Activated T-helper 2 cell treated with anti-CD3 and anti-CD28 coated beads, Interferon-gamma antibody, Interleukin-2, Interleukin-4, amounts not matched to agents 10 μg/mL and 5 μg/mL and 100 μg/mL, durations not matched to agents 14 hours and 24 hours and 36 hours (primary cell): ENCODE measurements around the gene IGF1R. TPM values are rescaled to one million over a fixed set of nuclear protein-coding genes. Genes with fewer than 3 reads are reported as not detected.

Source experiments
- DNase-seq: peaks from one replicate; pipeline ENCODE4 v3.0.0; 2021; ENCODE audit warnings: low spot score
- H3K27ac Mint-ChIP-seq: one replicate; pipeline ENCODE4 v1.8.0; 2021; ENCODE audit warnings: mixed read lengths
- H3K27me3 Mint-ChIP-seq: one replicate; pipeline ENCODE4 v1.8.0; 2021; ENCODE audit warnings: low read depth, mixed read lengths
- H3K36me3 Mint-ChIP-seq: one replicate; pipeline ENCODE4 v1.8.0; 2021; ENCODE audit warnings: low read depth, mixed read lengths
- H3K4me1 Mint-ChIP-seq: one replicate; pipeline ENCODE4 v1.8.0; 2021; ENCODE audit warnings: low read depth, mixed read lengths
- H3K4me3 Mint-ChIP-seq: one replicate; pipeline ENCODE4 v1.8.0; 2021; ENCODE audit warnings: low read depth, mild to moderate bottlenecking, moderate library complexity, mixed read lengths
- H3K9me3 Mint-ChIP-seq: one replicate; pipeline ENCODE4 v1.8.0; 2021; ENCODE audit warnings: mixed read lengths
- intact Hi-C: fragments of 100-400 bp; cut with micrococcal nuclease; formaldehyde crosslinking; loops from one replicate; pipeline ENCODE4 v1.15.1; 2023
- total RNA-seq: library from RNA; stranded (reverse); gene quantifications from 2 replicates; pipeline ENCODE4 v1.2.3, GENCODE V29; 2022

The IGF1R gene
- total RNA-seq, 1 donor from 2014 or later = 31.1 TPM

DNA sequence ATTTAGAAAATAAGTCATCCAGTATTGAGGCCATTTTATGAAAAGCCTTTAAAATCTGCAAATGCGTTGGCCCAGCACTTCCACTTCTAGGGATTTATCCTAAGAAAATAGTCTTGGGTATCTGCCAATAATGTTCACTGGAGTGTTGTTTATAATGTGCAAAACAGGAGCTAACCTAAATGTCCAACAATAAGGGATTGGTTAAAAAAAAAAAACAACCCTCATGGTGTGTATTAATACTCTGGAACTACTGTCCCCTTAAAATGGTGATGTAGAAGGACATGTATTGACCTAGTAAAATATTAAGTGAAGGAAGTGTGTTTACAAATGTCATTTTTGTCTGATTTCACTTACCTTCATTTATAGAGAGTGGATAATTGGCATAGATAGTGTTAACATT lies 58.0 kb downstream of the IGF1R start:
- Mint-ChIP-seq H3K9me3 (no peaks in the 10 kb centered on the region), H3K4me1 (peaks cover 6% of the 10 kb centered on the region), H3K27ac (no peak overlapping the region), H3K27me3 (no peaks in the 10 kb centered on the region), H3K4me3 (no peak overlapping the region), H3K36me3 (peaks cover 20% of the 10 kb centered on the region)
- DNase-seq = no peak
- intact Hi-C loops = no loop called here

- intact Hi-C loops = no loop called here
- Mint-ChIP-seq H3K27ac (no peak overlapping the region), H3K4me1 (peaks cover 6% of the 10 kb centered on the region), H3K9me3 (peaks cover 2% of the 10 kb centered on the region), H3K36me3 (peaks cover 26% of the 10 kb centered on the region), H3K4me3 (no peak overlapping the region), H3K27me3 (no peaks in the 10 kb centered on the region)
- DNase-seq = no peak
These were observed 58.6 kb downstream of the IGF1R start for GRCh38 chr15:98706986-98707385.

- H3K36me3 Mint-ChIP-seq = peaks cover 29% of the 10 kb centered on the region
- peaks cover 6% of the 10 kb centered on the region for H3K9me3 Mint-ChIP-seq
- intact Hi-C loops = no loop called here
- H3K4me1 Mint-ChIP-seq = peaks cover 7% of the 10 kb centered on the region
- no peak overlapping the region for H3K27ac Mint-ChIP-seq
- H3K27me3 Mint-ChIP-seq = no peaks in the 10 kb centered on the region
- H3K4me3 Mint-ChIP-seq = no peak overlapping the region
- DNase-seq = no peak
These were observed 59.8 kb downstream of the IGF1R start for GRCh38 chr15:98708037-98708590.

DNA sequence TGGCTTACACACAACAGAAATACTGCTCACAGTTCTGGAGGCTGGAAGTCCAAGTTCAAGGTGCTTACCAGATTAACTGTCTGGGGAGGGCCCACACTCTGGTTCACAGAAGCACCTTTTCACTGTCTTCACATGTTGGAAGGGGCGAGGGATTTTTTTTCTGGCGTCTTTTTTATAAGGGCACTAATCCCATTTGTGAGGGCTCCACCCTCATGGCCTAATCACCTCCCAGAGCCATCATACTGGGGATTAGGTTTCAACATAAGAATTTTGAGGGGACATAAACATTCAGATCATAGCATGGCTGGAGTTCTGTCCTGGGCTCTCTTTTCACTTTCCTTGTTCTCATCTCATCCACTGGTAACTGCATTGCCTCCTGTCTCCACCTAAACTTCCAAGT lies 63.5 kb downstream of the IGF1R start:
- Mint-ChIP-seq H3K27ac (no peak overlapping the region), H3K4me1 (peaks cover 34% of the 10 kb centered on the region), H3K27me3 (no peaks in the 10 kb centered on the region), H3K4me3 (no peak overlapping the region), H3K9me3 (peaks cover 6% of the 10 kb centered on the region), H3K36me3 (peaks cover 29% of the 10 kb centered on the region)
- intact Hi-C loops = no loop called here
- no peak for DNase-seq

DNA sequence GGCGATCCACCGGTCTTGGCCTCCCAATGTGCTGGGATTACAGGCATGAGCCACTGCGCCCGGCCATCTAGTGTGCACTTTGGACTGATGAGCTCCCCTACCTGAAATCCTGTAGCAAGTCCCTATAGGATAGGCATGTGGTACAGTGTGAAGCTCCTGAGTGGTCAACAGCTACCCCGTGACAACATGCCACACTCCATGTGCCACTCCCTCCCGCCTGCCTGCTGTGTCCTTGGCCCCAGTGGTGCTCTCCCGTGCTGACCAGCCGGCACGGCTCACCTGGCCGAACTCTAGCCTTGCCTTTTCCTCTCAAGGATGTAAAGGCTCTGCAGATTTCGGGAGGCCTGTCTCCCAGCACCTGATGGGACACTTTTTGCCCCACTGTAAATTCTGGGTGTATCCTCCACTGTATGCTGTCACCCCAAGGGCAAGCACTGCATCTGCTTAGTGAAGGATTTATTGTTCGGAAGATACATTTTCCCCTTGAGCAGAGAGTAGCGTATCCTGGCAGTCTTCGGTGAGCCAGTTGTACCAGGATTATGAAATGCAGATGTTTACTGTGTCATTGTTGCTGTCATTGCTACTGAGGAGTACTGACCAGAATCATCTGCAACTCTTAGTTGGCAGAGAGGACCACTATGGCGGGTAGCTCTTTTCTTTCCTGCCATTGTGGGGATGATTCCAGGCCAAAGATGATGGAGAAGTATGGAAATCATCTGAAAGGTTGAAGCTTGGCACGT lies 64.7 kb downstream of the IGF1R start:
- no peak overlapping the region for H3K27ac Mint-ChIP-seq
- no peaks in the 10 kb centered on the region for H3K27me3 Mint-ChIP-seq
- H3K4me1 Mint-ChIP-seq = peaks cover 35% of the 10 kb centered on the region
- H3K9me3 Mint-ChIP-seq = peaks cover 6% of the 10 kb centered on the region
- intact Hi-C loops = no loop called here
- H3K36me3 Mint-ChIP-seq = peaks cover 25% of the 10 kb centered on the region
- H3K4me3 Mint-ChIP-seq = no peak overlapping the region
- no peak for DNase-seq

GRCh38 chr15:98713585-98714001 lies 65.3 kb downstream of the IGF1R start:
- peaks cover 35% of the 10 kb centered on the region for H3K4me1 Mint-ChIP-seq

GRCh38 chr15:98714922-98715321 lies 66.6 kb downstream of the IGF1R start:
- Mint-ChIP-seq H3K27ac (no peak overlapping the region), H3K9me3 (peaks cover 6% of the 10 kb centered on the region), H3K4me1 (peaks cover 35% of the 10 kb centered on the region), H3K36me3 (peaks cover 15% of the 10 kb centered on the region), H3K27me3 (no peaks in the 10 kb centered on the region), H3K4me3 (no peak overlapping the region)
- DNase-seq = no peak
- intact Hi-C loops = no loop called here

More at GRCh38 chr15:98713585-98714001, 65.3 kb downstream of the IGF1R start:
- no peak for DNase-seq
- intact Hi-C loops = no loop called here
- H3K27me3 Mint-ChIP-seq = no peaks in the 10 kb centered on the region
- peaks cover 20% of the 10 kb centered on the region for H3K36me3 Mint-ChIP-seq
- H3K27ac Mint-ChIP-seq = peak overlapping the region; percentile 14
- no peak overlapping the region for H3K4me3 Mint-ChIP-seq
- peaks cover 6% of the 10 kb centered on the region for H3K9me3 Mint-ChIP-seq

DNA sequence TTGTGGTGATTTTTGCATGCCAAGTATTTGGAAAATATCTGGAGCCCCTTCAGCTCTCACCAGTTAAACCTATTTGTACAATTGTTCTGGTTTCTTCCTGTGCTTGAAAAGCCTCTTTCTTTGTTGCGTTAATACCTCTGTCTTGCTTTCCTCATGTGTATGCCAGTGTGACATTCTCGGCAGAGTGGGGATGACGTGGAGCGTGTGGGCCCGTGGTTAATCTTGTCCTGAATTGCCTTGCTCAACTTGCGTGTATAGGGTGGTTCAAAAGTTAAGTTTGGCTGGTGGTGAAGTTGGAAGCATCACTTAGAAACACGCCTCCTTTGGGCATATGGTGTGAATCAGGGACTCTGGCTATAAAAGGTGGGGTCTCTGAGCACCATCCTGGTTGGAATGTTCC lies 67.1 kb downstream of the IGF1R start:
- peaks cover 15% of the 10 kb centered on the region for H3K36me3 Mint-ChIP-seq
- no peaks in the 10 kb centered on the region for H3K27me3 Mint-ChIP-seq
- no peak overlapping the region for H3K27ac Mint-ChIP-seq
- peaks cover 37% of the 10 kb centered on the region for H3K4me1 Mint-ChIP-seq
- H3K9me3 Mint-ChIP-seq = peaks cover 6% of the 10 kb centered on the region
- intact Hi-C loops = no loop called here
- DNase-seq = no peak
- no peak overlapping the region for H3K4me3 Mint-ChIP-seq

- peaks cover 13% of the 10 kb centered on the region for H3K36me3 Mint-ChIP-seq
- H3K27ac Mint-ChIP-seq = peak overlapping the region; percentile 25
- no peak for DNase-seq
- H3K9me3 Mint-ChIP-seq = peaks cover 6% of the 10 kb centered on the region
- H3K4me1 Mint-ChIP-seq = peaks cover 42% of the 10 kb centered on the region
- intact Hi-C loops = no loop called here
- no peak overlapping the region for H3K4me3 Mint-ChIP-seq
- H3K27me3 Mint-ChIP-seq = no peaks in the 10 kb centered on the region
These were observed 67.6 kb downstream of the IGF1R start for GRCh38 chr15:98715890-98716443.

GRCh38 chr15:98717371-98717770 lies 69.0 kb downstream of the IGF1R start:
- peaks cover 54% of the 10 kb centered on the region for H3K4me1 Mint-ChIP-seq
- intact Hi-C loops = no loop called here
- no peaks in the 10 kb centered on the region for H3K27me3 Mint-ChIP-seq
- peaks cover under 1% of the 10 kb centered on the region for H3K36me3 Mint-ChIP-seq
- H3K9me3 Mint-ChIP-seq = peaks cover under 1% of the 10 kb centered on the region
- no peak for DNase-seq
- H3K27ac Mint-ChIP-seq = no peak overlapping the region
- no peak overlapping the region for H3K4me3 Mint-ChIP-seq

DNA sequence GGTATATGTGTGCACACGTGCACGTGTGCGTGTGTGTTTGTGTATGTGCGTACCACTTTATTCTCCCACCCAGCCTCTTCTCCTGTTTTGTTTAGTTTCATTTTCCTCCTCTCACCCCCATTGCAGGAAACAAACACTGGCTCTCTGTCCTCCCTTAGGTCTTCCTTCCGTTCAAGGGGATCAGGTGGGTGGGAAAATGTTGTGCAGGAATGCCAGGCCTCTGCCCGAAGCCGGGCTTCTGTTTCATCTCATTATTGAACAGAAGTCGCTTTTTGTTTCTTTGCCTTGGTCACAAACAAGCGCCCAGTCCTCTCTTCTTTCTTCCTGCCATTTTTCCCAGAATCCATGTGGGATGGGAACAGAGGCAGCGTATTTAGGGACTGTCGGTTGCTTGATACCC lies 69.6 kb downstream of the IGF1R start:
- no peak for DNase-seq
- Mint-ChIP-seq H3K27me3 (no peaks in the 10 kb centered on the region), H3K4me3 (no peak overlapping the region), H3K4me1 (peaks cover 53% of the 10 kb centered on the region), H3K36me3 (no peaks in the 10 kb centered on the region), H3K9me3 (no peaks in the 10 kb centered on the region), H3K27ac (no peak overlapping the region)
- intact Hi-C loops = no loop called here

DNA sequence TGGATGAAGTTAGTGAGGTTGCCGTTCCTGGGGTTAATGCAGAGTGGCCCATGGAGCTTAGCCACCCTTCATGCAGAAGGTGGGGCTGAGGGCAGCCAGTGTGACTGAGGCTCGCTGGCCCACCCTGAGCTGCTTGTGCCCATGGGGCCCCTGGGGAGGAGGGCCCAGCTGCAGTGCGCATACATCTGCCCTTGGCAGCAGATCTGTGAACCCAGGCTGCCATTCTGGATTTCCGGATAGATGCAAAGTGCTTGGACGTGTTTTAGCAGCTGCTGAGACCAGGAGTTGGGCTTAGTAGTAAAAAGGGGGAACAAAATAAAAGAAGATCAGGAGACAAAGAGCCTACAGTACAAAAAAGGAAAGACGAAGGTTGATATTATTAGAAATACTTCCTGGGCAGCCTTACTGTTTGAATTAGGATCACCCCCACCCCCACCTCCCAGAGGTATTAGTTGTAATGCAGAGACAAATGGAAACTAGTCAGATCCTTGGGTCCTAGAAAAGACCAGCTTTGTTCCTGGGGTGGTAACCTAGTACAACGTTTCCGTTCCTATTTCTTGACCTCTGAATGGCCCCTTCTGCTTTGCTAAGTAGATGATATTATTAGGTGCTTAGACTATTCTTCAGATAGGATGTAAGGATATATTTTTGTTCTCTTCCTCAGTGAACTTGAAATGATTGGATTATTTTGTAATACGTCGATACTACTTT lies 70.2 kb downstream of the IGF1R start:
- no peaks in the 10 kb centered on the region for H3K9me3 Mint-ChIP-seq
- no peaks in the 10 kb centered on the region for H3K27me3 Mint-ChIP-seq
- intact Hi-C loops = no loop called here
- H3K4me3 Mint-ChIP-seq = no peak overlapping the region
- peaks cover 47% of the 10 kb centered on the region for H3K4me1 Mint-ChIP-seq
- no peak overlapping the region for H3K27ac Mint-ChIP-seq
- no peak for DNase-seq
- no peaks in the 10 kb centered on the region for H3K36me3 Mint-ChIP-seq
